ENCODE results near the gene NUBP1. TPM values are rescaled to one million over a fixed set of nuclear protein-coding genes. Genes with fewer than 3 reads are reported as not detected.
"Not testable (repeated sequence)": the region's sequence is repeated elsewhere in the genome, so short reads cannot be mapped to it uniquely, and the experiment has no call there.

NUBP1 gene
- polyA plus RNA-seq, 6 donors from 2014 or later: 45.4 to 78.3 (median 63.5) TPM

- Mint-ChIP-seq H3K9me3 (no peaks in the 10 kb centered on the region), H3K27me3 (no peaks in the 10 kb centered on the region), H3K27ac (peak overlapping the region in 2 of 6 donors; percentile 29 to 61), H3K36me3 (peaks cover 35 to 42% of the 10 kb centered on the region in 2 donors), H3K4me1 (peaks cover 30 to 38% (median 33%) of the 10 kb centered on the region in 3 donors), H3K4me3 (no peak overlapping the region)
- no peak for ATAC-seq (ENCODE audit: low read depth in 2 of 2)
- no peak for DNase-seq
These were observed 17.2 kb downstream of the NUBP1 start for GRCh38 chr16:10760858-10761257.

- Mint-ChIP-seq H3K4me1 (peaks cover 35 to 43% (median 38%) of the 10 kb centered on the region in 3 donors), H3K36me3 (peaks cover 35 to 42% of the 10 kb centered on the region in 2 donors), H3K9me3 (no peaks in the 10 kb centered on the region), H3K27ac (peak overlapping the region in 1 of 6 donors; percentile 11), H3K4me3 (no peak overlapping the region), H3K27me3 (no peaks in the 10 kb centered on the region)
- ATAC-seq (ENCODE audit: low read depth in 2 of 2): no peak
- no peak for DNase-seq
These were observed 17.7 kb downstream of the NUBP1 start for GRCh38 chr16:10761373-10761772.

- H3K27me3 Mint-ChIP-seq: no peaks in the 10 kb centered on the region
- H3K4me1 Mint-ChIP-seq: peaks cover 37 to 45% (median 40%) of the 10 kb centered on the region in 3 donors
- DNase-seq (no peak), ATAC-seq (ENCODE audit: low read depth in 2 of 2) (no peak)
- H3K4me3 Mint-ChIP-seq: peak overlapping the region in 1 of 8 donors; percentile 55
- no peaks in the 10 kb centered on the region for H3K9me3 Mint-ChIP-seq
- H3K27ac Mint-ChIP-seq: peak overlapping the region in 2 of 6 donors; percentile 36 to 59
- peaks cover 33 to 42% of the 10 kb centered on the region in 2 donors for H3K36me3 Mint-ChIP-seq
These were observed 18.8 kb downstream of the NUBP1 start for GRCh38 chr16:10762336-10763016.

- Mint-ChIP-seq H3K36me3 (peaks cover 36 to 42% of the 10 kb centered on the region in 2 donors), H3K9me3 (no peaks in the 10 kb centered on the region), H3K27me3 (no peaks in the 10 kb centered on the region), H3K27ac (peak overlapping the region in 1 of 6 donors; percentile 87), H3K4me1 (peaks cover 37 to 45% (median 40%) of the 10 kb centered on the region in 3 donors), H3K4me3 (peak overlapping the region in 3 of 8 donors; percentile 22 to 66 (median 24))
- no peak for DNase-seq
- ATAC-seq (ENCODE audit: low read depth in 2 of 2): no peak
These were observed 19.8 kb downstream of the NUBP1 start for GRCh38 chr16:10763456-10763855.

GRCh38 chr16:10765772-10766171 lies 22.1 kb downstream of the NUBP1 start:
- ATAC-seq (ENCODE audit: low read depth in 2 of 2): peak; percentile 91 to 93
- H3K27me3 Mint-ChIP-seq: no peaks in the 10 kb centered on the region
- H3K9me3 Mint-ChIP-seq: no peaks in the 10 kb centered on the region
- H3K4me3 Mint-ChIP-seq: peak overlapping the region; percentile 3 to 87 (median 70)
- peak overlapping the region; percentile 82 to 93 (median 92) for H3K27ac Mint-ChIP-seq
- H3K36me3 Mint-ChIP-seq: peaks cover 26 to 30% of the 10 kb centered on the region in 2 donors
- DNase-seq: peak; percentile 23
- peaks cover 34 to 44% (median 37%) of the 10 kb centered on the region in 3 donors for H3K4me1 Mint-ChIP-seq

GRCh38 chr16:10767127-10767526 lies 23.5 kb downstream of the NUBP1 start:
- Mint-ChIP-seq H3K27me3 (no peaks in the 10 kb centered on the region), H3K36me3 (peaks cover 18 to 20% of the 10 kb centered on the region in 2 donors), H3K4me3 (no peak overlapping the region), H3K9me3 (no peaks in the 10 kb centered on the region), H3K27ac (peak overlapping the region in 3 of 6 donors; percentile 36 to 93 (median 40)), H3K4me1 (peaks cover 32 to 42% (median 37%) of the 10 kb centered on the region in 3 donors)
- DNase-seq (no peak), ATAC-seq (ENCODE audit: low read depth in 2 of 2) (no peak)

GRCh38 chr16:10769381-10769780 lies 25.7 kb downstream of the NUBP1 start:
- Mint-ChIP-seq H3K4me3 (no peak overlapping the region), H3K27me3 (no peaks in the 10 kb centered on the region), H3K27ac (no peak overlapping the region), H3K4me1 (peaks cover 18 to 30% (median 24%) of the 10 kb centered on the region in 3 donors), H3K36me3 (peaks cover 0 to 6% of the 10 kb centered on the region in 2 donors), H3K9me3 (no peaks in the 10 kb centered on the region)
- ATAC-seq (ENCODE audit: low read depth in 2 of 2) (no peak), DNase-seq (no peak)

- H3K36me3 Mint-ChIP-seq: peaks cover 0 to 5% of the 10 kb centered on the region in 2 donors
- no peak overlapping the region for H3K4me3 Mint-ChIP-seq
- peaks cover 12 to 21% (median 16%) of the 10 kb centered on the region in 3 donors for H3K4me1 Mint-ChIP-seq
- no peaks in the 10 kb centered on the region for H3K9me3 Mint-ChIP-seq
- no peaks in the 10 kb centered on the region for H3K27me3 Mint-ChIP-seq
- peak overlapping the region in 2 of 6 donors; percentile 22 to 49 for H3K27ac Mint-ChIP-seq
- DNase-seq: no peak
- no peak for ATAC-seq (ENCODE audit: low read depth in 2 of 2)
These were observed 27.3 kb downstream of the NUBP1 start for GRCh38 chr16:10770907-10771306.

- Mint-ChIP-seq H3K4me3 (peak overlapping the region in 1 of 8 donors; percentile 30), H3K9me3 (no peaks in the 10 kb centered on the region), H3K27ac (peak overlapping the region in 1 of 6 donors; percentile 62), H3K36me3 (no peaks in the 10 kb centered on the region), H3K4me1 (peaks cover 19 to 27% (median 25%) of the 10 kb centered on the region in 3 donors), H3K27me3 (no peaks in the 10 kb centered on the region)
- DNase-seq (no peak), ATAC-seq (ENCODE audit: low read depth in 2 of 2) (peak in 1 of 2 donors; percentile 36)
These were observed 32.6 kb downstream of the NUBP1 start for GRCh38 chr16:10776280-10776679.

GRCh38 chr16:10776923-10777322 lies 33.3 kb downstream of the NUBP1 start:
- not testable (repeated sequence) for H3K36me3 Mint-ChIP-seq; ATAC-seq (ENCODE audit: low read depth in 2 of 2)
- peak overlapping the region in 1 of 6 donors; percentile 20 for H3K27ac Mint-ChIP-seq

GRCh38 chr16:10777356-10777755 lies 33.7 kb downstream of the NUBP1 start:
- Mint-ChIP-seq H3K4me3 (no peak overlapping the region), H3K27ac (no peak overlapping the region), H3K4me1 (peaks cover 23 to 35% (median 30%) of the 10 kb centered on the region in 3 donors), H3K36me3 (no peaks in the 10 kb centered on the region), H3K27me3 (no peaks in the 10 kb centered on the region), H3K9me3 (no peaks in the 10 kb centered on the region)
- no peak for DNase-seq
- no peak for ATAC-seq (ENCODE audit: low read depth in 2 of 2)

More at GRCh38 chr16:10776923-10777322, 33.3 kb downstream of the NUBP1 start:
- H3K4me1 Mint-ChIP-seq: peaks cover 19 to 31% (median 25%) of the 10 kb centered on the region in 3 donors
- H3K4me3 Mint-ChIP-seq, H3K27me3 Mint-ChIP-seq, DNase-seq, H3K9me3 Mint-ChIP-seq: not testable (repeated sequence)

- H3K27ac Mint-ChIP-seq; DNase-seq; H3K27me3 Mint-ChIP-seq; ATAC-seq (ENCODE audit: low read depth in 2 of 2); H3K4me3 Mint-ChIP-seq; H3K36me3 Mint-ChIP-seq; H3K9me3 Mint-ChIP-seq: not testable (repeated sequence)
- peaks cover 23 to 39% (median 26%) of the 10 kb centered on the region in 3 donors for H3K4me1 Mint-ChIP-seq
These were observed 36.3 kb downstream of the NUBP1 start for GRCh38 chr16:10779908-10780307.

- Mint-ChIP-seq H3K27me3 (no peaks in the 10 kb centered on the region), H3K27ac (peak overlapping the region in 2 of 6 donors; percentile 7 to 69), H3K4me3 (no peak overlapping the region), H3K4me1 (peaks cover 17 to 34% (median 21%) of the 10 kb centered on the region in 3 donors), H3K9me3 (no peaks in the 10 kb centered on the region), H3K36me3 (no peaks in the 10 kb centered on the region)
- ATAC-seq (ENCODE audit: low read depth in 2 of 2): no peak
- DNase-seq: no peak
These were observed 37.0 kb downstream of the NUBP1 start for GRCh38 chr16:10780628-10781027.

GRCh38 chr16:10782628-10783027 lies 39.0 kb downstream of the NUBP1 start:
- no peak for DNase-seq
- Mint-ChIP-seq H3K9me3 (no peaks in the 10 kb centered on the region), H3K4me3 (no peak overlapping the region), H3K36me3 (no peaks in the 10 kb centered on the region), H3K4me1 (peaks cover 15 to 37% (median 19%) of the 10 kb centered on the region in 3 donors), H3K27ac (peak overlapping the region in 1 of 6 donors; percentile 69), H3K27me3 (no peaks in the 10 kb centered on the region)
- ATAC-seq (ENCODE audit: low read depth in 2 of 2): no peak
